GM10248 (cell line): ENCODE measurements around the gene HADH.

ENCODE experiments used
- CTCF ChIA-PET: fragments of 300-600 bp; sonication (Branson Sonifier 250); formaldehyde crosslinking; extraction: SDS; loops from one replicate; lab custom pipeline; 2021; ENCODE audit warnings: antibody characterized with exemption; lab: Yijun Ruan, JAX
- POLR2A ChIA-PET: fragments of 350-650 bp; sonication (Branson Sonifier 250); formaldehyde crosslinking; extraction: SDS; loops from one replicate; lab custom pipeline; 2020; ENCODE audit warnings: antibody characterized with exemption; lab: Yijun Ruan, JAX
- DNase-seq: peaks from one replicate; pipeline ENCODE4 v3.0.0; 2012; ENCODE audit errors: extremely low spot score
- CTCF ChIP-seq: IDR thresholded peaks from 2 replicates; pipeline ENCODE4 v1.5.1; 2012; ENCODE audit warnings: mild to moderate bottlenecking, low read depth; ENCODE audit errors: extremely low read depth, missing control alignments, control extremely low read depth

HADH gene

GRCh38 chr4:108052558-108053120 lies 63.0 kb downstream of the HADH start:
- POLR2A ChIA-PET: no interaction called here
- CTCF ChIA-PET: interaction anchor here (0.8 to 2.5 kb wide), 6 partner anchors 9 to 520 kb away, joined by 3 to 10 read pairs (median 3); no protein-coding TSS in a partner anchor
- TF ChIP-seq CTCF: no peak
- no peak for DNase-seq

GRCh38 chr4:108053251-108053711 lies 63.6 kb downstream of the HADH start:
- no peak for TF ChIP-seq CTCF
- peak; percentile 70 for DNase-seq
- POLR2A ChIA-PET: no interaction called here
- CTCF ChIA-PET: interaction anchor here (0.8 to 3.3 kb wide), 7 partner anchors 10 to 519 kb away, joined by 3 to 12 read pairs (median 3); no protein-coding TSS in a partner anchor

GRCh38 chr4:108054025-108054638 lies 64.4 kb downstream of the HADH start:
- no peak for TF ChIP-seq CTCF
- CTCF ChIA-PET: interaction anchor here (1.1 to 3.3 kb wide), 9 partner anchors 8 to 518 kb away, joined by 3 to 12 read pairs (median 10); no protein-coding TSS in a partner anchor
- POLR2A ChIA-PET: no interaction called here
- DNase-seq: no peak

- POLR2A ChIA-PET: interaction anchor here (0.6 kb wide), 1 partner anchor 335 kb away, joined by 3 read pairs; no protein-coding TSS in a partner anchor
- TF ChIP-seq CTCF: no peak
Measured at GRCh38 chr4:108055787-108056186, 66.1 kb downstream of the HADH start.

GRCh38 chr4:108056418-108056817 lies 66.7 kb downstream of the HADH start:
- CTCF ChIA-PET: interaction anchor here (0.9 to 3.3 kb wide), 10 partner anchors 8 to 516 kb away, joined by 3 to 12 read pairs (median 6); no protein-coding TSS in a partner anchor
- DNase-seq: no peak
- TF ChIP-seq CTCF: no peak

More at GRCh38 chr4:108055787-108056186, 66.1 kb downstream of the HADH start:
- CTCF ChIA-PET: interaction anchor here (0.7 to 3.3 kb wide), 11 partner anchors 9 to 517 kb away, joined by 3 to 12 read pairs (median 6); no protein-coding TSS in a partner anchor
- DNase-seq: no peak

GRCh38 chr4:108058685-108059440 lies 69.2 kb downstream of the HADH start:
- no peak for DNase-seq
- TF ChIP-seq CTCF: no peak
- POLR2A ChIA-PET: no interaction called here
- CTCF ChIA-PET: interaction anchor here (0.6 to 3.5 kb wide), 9 partner anchors 10 to 515 kb away, joined by 3 to 20 read pairs (median 5); no protein-coding TSS in a partner anchor

More at GRCh38 chr4:108056418-108056817, 66.7 kb downstream of the HADH start:
- POLR2A ChIA-PET: interaction anchor here (0.6 kb wide), 1 partner anchor 335 kb away, joined by 3 read pairs; no protein-coding TSS in a partner anchor
